ENCODE measurements around the gene GNA14. TPM values are rescaled to one million over a fixed set of nuclear protein-coding genes. Genes with fewer than 3 reads are reported as not detected.

Gene GNA14
- total RNA-seq, 1 experiment from 2014 or later, result 0.37 TPM

DNA sequence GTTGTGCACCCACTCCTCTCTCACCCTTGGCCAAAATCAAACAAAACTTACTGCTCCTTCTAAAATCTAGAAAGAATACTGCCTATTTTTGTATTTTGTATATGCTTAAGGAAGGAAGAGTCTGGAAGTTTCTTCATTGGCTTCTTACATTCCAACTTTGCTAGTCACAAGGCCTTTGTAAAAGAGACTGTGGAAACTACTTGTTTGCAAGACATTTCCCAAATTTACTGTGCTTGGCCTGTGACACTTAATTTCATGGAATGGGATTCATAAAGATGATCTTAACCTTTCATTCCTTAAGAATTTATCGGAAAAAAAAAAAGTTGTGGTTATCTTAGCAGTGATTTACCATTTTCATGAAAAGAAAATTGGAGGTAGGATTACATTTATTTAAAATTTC is 261.9 kb downstream of the GNA14 start:
- TF ChIP-seq, protein P1, sequence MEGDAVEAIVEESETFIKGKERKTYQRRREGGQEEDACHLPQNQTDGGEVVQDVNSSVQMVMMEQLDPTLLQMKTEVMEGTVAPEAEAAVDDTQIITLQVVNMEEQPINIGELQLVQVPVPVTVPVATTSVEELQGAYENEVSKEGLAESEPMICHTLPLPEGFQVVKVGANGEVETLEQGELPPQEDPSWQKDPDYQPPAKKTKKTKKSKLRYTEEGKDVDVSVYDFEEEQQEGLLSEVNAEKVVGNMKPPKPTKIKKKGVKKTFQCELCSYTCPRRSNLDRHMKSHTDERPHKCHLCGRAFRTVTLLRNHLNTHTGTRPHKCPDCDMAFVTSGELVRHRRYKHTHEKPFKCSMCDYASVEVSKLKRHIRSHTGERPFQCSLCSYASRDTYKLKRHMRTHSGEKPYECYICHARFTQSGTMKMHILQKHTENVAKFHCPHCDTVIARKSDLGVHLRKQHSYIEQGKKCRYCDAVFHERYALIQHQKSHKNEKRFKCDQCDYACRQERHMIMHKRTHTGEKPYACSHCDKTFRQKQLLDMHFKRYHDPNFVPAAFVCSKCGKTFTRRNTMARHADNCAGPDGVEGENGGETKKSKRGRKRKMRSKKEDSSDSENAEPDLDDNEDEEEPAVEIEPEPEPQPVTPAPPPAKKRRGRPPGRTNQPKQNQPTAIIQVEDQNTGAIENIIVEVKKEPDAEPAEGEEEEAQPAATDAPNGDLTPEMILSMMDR (conservative IDR thresholded peaks at IDR 0.05), result no peak
- Histone ChIP-seq H2BK20ac (ENCODE audit: low read depth, low read length, poor library complexity, severe bottlenecking) (no peak overlapping the region), H4K91ac (ENCODE audit: insufficient read length, low read depth, low read length) (no peak overlapping the region), H2BK5ac (ENCODE audit: insufficient read length, low read length) (no peak overlapping the region), H3K4ac (ENCODE audit: low read depth, low read length) (no peak overlapping the region), H3K14ac (ENCODE audit: insufficient read depth, low read length) (no peak overlapping the region), H3K4me2 (ENCODE audit: insufficient read depth, insufficient read length, low read length) (no peak overlapping the region), H2BK120ac (ENCODE audit: low read depth, low read length, poor library complexity, severe bottlenecking) (no peak overlapping the region), H3K9me3 (ENCODE audit: control insufficient read depth, low read depth, low read length) (no peaks in the 10 kb centered on the region), H3K27ac (ENCODE audit: insufficient read length, low read depth, low read length) (no peak overlapping the region), H3T11ph (ENCODE audit: low read length) (no peak overlapping the region), H4K8ac (replicated peaks; ENCODE audit: insufficient read length, low read depth, low read length) (no peak overlapping the region), H3K4me1 (ENCODE audit: insufficient read depth, low read length) (no peaks in the 10 kb centered on the region), H2AFZ (ENCODE audit: low read length) (no peak overlapping the region), H3K23ac (ENCODE audit: insufficient read length, low read depth, low read length) (no peak overlapping the region), H4K5ac (ENCODE audit: insufficient read length, low read depth, low read length) (no peak overlapping the region), H4K20me1 (ENCODE audit: control insufficient read depth, insufficient read depth, insufficient read length) (no peaks in the 10 kb centered on the region), H2BK15ac (ENCODE audit: low read depth, low read length) (no peak overlapping the region), H3K18ac (ENCODE audit: insufficient read length, low read depth, low read length) (no peak overlapping the region), H3K23me2 (ENCODE audit: insufficient read length, low read depth, low read length, poor library complexity, severe bottlenecking) (no peaks in the 10 kb centered on the region), H3K56ac (ENCODE audit: insufficient read length, low read depth, low read length) (no peak overlapping the region), H2AK5ac (ENCODE audit: insufficient read length, low read length) (no peak overlapping the region), H3K79me2 (ENCODE audit: insufficient read depth, low read length) (no peaks in the 10 kb centered on the region), H3K79me1 (ENCODE audit: insufficient read depth, low read depth, low read length, poor library complexity, severe bottlenecking) (no peaks in the 10 kb centered on the region), H2BK12ac (ENCODE audit: insufficient read length, low read depth, low read length) (no peak overlapping the region), H3K9ac (ENCODE audit: extremely low read depth, insufficient read length, low read length) (no peak overlapping the region), H3K27me3 (ENCODE audit: insufficient read depth, low read length) (no peaks in the 10 kb centered on the region)
- Mint-ChIP-seq H3K36me3 (ENCODE audit: insufficient read depth in 1 of 3, low read depth in 3 of 3) (peaks cover 0 to 9% (median 2%) of the 10 kb centered on the region in 3 experiments; a peak in 3 of 7 replicates), H3K27me3 (ENCODE audit: low read depth) (no peaks in the 10 kb centered on the region), H3K9me3 (no peaks in the 10 kb centered on the region), H3K4me3 (no peak overlapping the region), H3K27ac (no peak overlapping the region), H3K4me1 (no peaks in the 10 kb centered on the region)
- DNase-seq, result no peak
- WGBS (ENCODE audit: extremely low coverage, insufficient read length, low lambda C conversion rate), result no CpG with 5 or more reads among the region's 1 CpG
